Measurements from ENCODE around the gene NEUROD4. TPM values are rescaled to one million over a fixed set of nuclear protein-coding genes. Genes with fewer than 3 reads are reported as not detected.

The NEUROD4 gene
- polyA plus RNA-seq, 1 experiment, result not detected

DNA sequence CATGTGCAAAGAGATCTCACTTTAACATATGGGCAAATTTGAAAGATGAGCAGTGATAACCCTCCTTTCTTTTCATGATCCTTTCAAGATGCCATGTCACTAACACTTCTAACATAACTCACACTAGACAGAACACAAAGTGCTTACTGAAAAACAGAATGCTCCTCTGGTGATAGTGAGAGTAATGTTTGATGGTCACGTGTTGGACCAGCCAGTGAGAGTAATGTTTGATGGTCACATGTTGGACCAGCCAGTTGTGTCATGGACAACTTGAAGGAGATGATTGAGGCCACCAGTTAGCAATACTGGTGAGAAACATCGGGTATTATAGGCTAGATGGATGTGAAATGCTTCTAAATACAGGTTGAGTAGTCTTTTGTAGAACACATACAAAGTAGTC lies 5.7 kb downstream of the NEUROD4 start:
- Histone ChIP-seq H3K27ac (ENCODE audit: low read depth, low read length) (no peak overlapping the region), H3K9me3 (ENCODE audit: control insufficient read depth, insufficient read depth, low read length) (no peaks in the 10 kb centered on the region), H3K4me3 (ENCODE audit: low read depth, low read length) (no peak overlapping the region), H3K27me3 (ENCODE audit: control insufficient read depth, insufficient read depth, low read length) (no peaks in the 10 kb centered on the region)
- CTCF ChIA-PET, result no interaction called here
- TF ChIP-seq, protein P1, sequence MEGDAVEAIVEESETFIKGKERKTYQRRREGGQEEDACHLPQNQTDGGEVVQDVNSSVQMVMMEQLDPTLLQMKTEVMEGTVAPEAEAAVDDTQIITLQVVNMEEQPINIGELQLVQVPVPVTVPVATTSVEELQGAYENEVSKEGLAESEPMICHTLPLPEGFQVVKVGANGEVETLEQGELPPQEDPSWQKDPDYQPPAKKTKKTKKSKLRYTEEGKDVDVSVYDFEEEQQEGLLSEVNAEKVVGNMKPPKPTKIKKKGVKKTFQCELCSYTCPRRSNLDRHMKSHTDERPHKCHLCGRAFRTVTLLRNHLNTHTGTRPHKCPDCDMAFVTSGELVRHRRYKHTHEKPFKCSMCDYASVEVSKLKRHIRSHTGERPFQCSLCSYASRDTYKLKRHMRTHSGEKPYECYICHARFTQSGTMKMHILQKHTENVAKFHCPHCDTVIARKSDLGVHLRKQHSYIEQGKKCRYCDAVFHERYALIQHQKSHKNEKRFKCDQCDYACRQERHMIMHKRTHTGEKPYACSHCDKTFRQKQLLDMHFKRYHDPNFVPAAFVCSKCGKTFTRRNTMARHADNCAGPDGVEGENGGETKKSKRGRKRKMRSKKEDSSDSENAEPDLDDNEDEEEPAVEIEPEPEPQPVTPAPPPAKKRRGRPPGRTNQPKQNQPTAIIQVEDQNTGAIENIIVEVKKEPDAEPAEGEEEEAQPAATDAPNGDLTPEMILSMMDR (IDR thresholded peaks at IDR 0.05; ENCODE audit: low read depth, low read length), result no peak
- no peak for DNase-seq (ENCODE audit: low read depth, low spot score)
- POLR2A ChIA-PET, result no interaction called here

DNA sequence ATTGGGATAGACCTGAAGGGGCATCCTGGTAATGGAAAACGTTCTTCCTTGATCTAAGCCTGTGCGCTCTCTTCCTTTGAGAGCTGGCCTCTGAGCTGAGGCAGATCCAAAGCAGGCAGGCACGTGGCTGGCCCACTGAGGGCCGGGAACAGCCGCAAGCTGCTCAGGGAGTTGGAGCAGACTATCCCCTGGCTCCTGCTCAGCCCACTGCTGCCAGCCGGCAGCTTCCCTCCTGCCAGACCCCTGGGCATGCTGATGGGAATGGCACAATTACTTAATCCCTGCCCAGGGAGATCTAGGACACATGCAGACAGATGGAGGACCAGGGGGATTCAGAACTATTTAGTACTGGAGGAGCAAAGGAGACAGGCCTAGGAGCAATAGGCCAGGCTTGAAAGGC lies 14.4 kb downstream of the NEUROD4 start:
- ChIA-PET CTCF (no interaction called here), POLR2A (no interaction called here)
- TF ChIP-seq, protein P1 (IDR thresholded peaks at IDR 0.05; ENCODE audit: low read depth, low read length), result no peak

DNA sequence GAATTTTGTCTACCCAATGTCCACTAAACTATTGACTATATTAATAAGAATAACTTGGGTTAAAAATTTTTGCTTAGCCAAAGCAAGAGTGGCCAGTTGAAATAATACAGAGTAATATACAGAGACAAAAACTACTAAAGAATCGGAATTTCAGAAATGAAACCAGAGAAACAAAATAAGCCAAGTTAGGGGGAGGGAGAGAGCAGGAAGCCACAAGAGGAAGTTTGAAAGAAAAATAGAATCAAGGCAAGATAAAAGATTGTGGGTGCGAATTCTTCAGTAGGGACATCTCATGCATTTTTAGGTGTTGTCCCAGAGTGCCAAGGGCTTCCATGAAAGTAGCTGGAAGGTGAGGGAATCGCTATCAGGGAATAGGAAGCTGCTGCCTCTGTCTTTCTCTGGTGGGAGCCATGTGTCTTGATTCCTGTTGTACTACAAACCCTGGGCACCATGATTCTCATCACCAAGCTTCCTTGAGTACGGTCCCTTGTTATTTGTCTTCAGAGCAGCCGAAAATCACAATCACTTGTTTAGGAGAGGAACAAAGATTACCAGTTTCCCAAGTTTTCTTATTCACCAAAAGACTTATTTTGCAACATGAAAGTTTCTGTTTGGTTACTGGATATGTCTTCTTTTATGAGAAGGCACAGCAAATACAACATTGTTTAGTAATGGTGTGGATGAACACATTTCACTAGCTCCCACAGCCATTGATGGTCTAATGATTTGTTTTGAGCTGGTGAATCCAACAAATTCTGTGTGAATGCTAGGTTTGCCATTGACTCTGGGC lies 16.7 kb downstream of the NEUROD4 start:
- TF ChIP-seq, protein P1 (IDR thresholded peaks at IDR 0.05; ENCODE audit: low read depth, low read length), result no peak
- POLR2A ChIA-PET, result no interaction called here
- Histone ChIP-seq H3K9me3 (ENCODE audit: control insufficient read depth, insufficient read depth, low read length) (no peaks in the 10 kb centered on the region), H3K4me3 (ENCODE audit: low read depth, low read length) (no peak overlapping the region), H3K27ac (ENCODE audit: low read depth, low read length) (no peak overlapping the region), H3K27me3 (ENCODE audit: control insufficient read depth, insufficient read depth, low read length) (no peaks in the 10 kb centered on the region)
- CTCF ChIA-PET, result interaction anchor here (1.3 kb wide), 1 partner anchor 43 kb away, joined by 5 read pairs; no protein-coding TSS in a partner anchor
- DNase-seq (ENCODE audit: low read depth, low spot score), result no peak

More for the DNA sequence above, 14.4 kb downstream of the NEUROD4 start:
- Histone ChIP-seq H3K27me3 (ENCODE audit: control insufficient read depth, insufficient read depth, low read length) (no peaks in the 10 kb centered on the region), H3K9me3 (ENCODE audit: control insufficient read depth, insufficient read depth, low read length) (no peaks in the 10 kb centered on the region), H3K27ac (ENCODE audit: low read depth, low read length) (no peak overlapping the region), H3K4me3 (ENCODE audit: low read depth, low read length) (no peak overlapping the region)
- no peak for DNase-seq (ENCODE audit: low read depth, low spot score)

DNA sequence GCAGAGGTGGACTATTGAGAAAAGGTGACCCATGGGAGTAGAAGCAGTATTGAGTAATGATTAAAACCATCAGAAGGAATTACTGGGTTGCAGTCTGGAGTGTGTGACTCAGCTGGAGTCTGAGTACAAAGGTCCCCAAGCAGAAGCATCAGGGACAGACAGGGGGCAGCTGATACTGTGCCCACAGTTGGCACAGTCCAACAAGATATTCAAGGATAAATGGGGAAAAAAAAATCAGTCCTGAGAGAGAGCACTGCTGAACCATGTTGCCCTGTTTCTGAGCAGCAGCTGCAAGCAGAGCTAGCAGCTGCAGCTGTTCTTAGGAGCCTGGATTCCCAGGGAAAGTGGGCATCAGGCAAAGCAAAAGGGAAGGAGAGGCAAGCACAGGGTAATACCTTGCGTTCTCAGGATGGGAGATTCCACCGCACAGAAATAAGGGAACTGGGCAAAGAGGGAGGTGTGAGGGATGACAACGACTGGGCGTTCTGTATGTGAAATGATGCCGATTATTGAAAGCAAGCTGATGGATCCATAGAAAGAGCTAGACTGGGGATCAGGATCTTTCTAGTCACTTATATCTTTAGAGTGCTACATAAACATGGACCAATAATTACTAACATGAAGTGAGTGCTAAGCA lies 17.7 kb downstream of the NEUROD4 start:
- ChIA-PET CTCF (interaction anchor here (1.3 kb wide), 1 partner anchor 44 kb away, joined by 5 read pairs; no protein-coding TSS in a partner anchor), POLR2A (no interaction called here)
- Histone ChIP-seq H3K4me3 (ENCODE audit: low read depth, low read length) (no peak overlapping the region), H3K27me3 (ENCODE audit: control insufficient read depth, insufficient read depth, low read length) (no peaks in the 10 kb centered on the region), H3K9me3 (ENCODE audit: control insufficient read depth, insufficient read depth, low read length) (no peaks in the 10 kb centered on the region), H3K27ac (ENCODE audit: low read depth, low read length) (no peak overlapping the region)
- TF ChIP-seq, protein P1 (IDR thresholded peaks at IDR 0.05; ENCODE audit: low read depth, low read length), result no peak
- no peak for DNase-seq (ENCODE audit: low read depth, low spot score)

Data from AG04450 (cell line).